ENCODE data around the gene RAB11FIP5. TPM values are rescaled to one million over a fixed set of nuclear protein-coding genes. Genes with fewer than 3 reads are reported as not detected.

Gene RAB11FIP5
- total RNA-seq, 1 experiment from 2014 or later, result 26.6 TPM

DNA sequence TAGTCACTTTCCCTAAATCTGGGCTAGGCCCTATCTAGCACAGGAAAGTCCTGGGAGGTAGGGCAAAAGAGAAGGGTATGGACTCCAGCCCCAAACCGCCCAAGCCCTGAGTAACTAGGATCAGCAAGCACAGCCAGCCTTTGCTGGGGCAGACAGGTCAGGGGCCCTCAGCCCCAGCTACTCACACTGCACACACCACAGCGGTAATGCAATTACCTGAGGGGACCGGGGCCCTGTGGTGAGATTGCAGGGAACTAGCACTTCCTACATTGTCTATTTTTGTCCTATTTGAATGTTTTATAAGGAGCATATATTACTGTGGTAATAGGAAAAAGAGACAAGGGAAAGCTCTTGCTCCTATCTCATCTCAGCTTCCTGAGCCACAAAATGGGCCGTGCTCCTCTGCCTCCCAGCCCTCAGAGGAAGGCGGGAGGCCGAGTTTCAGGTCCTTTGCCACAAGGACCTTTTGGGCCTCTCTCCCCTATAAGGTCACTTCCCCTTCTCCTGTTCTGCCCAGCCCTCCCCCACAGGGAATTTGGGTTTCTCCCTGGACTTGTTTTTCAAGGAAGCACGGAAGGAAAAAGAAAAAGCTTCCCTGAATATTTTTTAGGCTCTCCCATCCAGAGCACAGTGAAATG is 20.5 kb downstream of the RAB11FIP5 start:
- ATAC-seq, result no peak
- TF ChIP-seq EZH2phosphoT487 (IDR thresholded peaks at IDR 0.05; ENCODE audit: borderline replicate concordance, low read length) (no peak), EZH2 (IDR thresholded peaks at IDR 0.05; ENCODE audit: low read length, unreplicated experiment) (no peak)
- TF ChIP-seq, protein P1, sequence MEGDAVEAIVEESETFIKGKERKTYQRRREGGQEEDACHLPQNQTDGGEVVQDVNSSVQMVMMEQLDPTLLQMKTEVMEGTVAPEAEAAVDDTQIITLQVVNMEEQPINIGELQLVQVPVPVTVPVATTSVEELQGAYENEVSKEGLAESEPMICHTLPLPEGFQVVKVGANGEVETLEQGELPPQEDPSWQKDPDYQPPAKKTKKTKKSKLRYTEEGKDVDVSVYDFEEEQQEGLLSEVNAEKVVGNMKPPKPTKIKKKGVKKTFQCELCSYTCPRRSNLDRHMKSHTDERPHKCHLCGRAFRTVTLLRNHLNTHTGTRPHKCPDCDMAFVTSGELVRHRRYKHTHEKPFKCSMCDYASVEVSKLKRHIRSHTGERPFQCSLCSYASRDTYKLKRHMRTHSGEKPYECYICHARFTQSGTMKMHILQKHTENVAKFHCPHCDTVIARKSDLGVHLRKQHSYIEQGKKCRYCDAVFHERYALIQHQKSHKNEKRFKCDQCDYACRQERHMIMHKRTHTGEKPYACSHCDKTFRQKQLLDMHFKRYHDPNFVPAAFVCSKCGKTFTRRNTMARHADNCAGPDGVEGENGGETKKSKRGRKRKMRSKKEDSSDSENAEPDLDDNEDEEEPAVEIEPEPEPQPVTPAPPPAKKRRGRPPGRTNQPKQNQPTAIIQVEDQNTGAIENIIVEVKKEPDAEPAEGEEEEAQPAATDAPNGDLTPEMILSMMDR (conservative IDR thresholded peaks at IDR 0.05; ENCODE audit: low read depth, low read length), result no peak
- H3K9ac ChIP-seq (ENCODE audit: low read length), result no peak overlapping the region
- no peaks in the 10 kb centered on the region for H3K27me3 ChIP-seq (ENCODE audit: low read length)
- no TSS peak for BruUV-seq (replicated peaks)
- POLR2A ChIA-PET (ENCODE audit: unreplicated experiment), result no interaction called here
- peaks cover 44% of the 10 kb centered on the region for H3K79me2 ChIP-seq (ENCODE audit: low read length)
- intact Hi-C loops (cut with micrococcal nuclease), result no loop called here
- H3K9me2 ChIP-seq (replicated peaks; ENCODE audit: low read length), result no peaks in the 10 kb centered on the region
- H3K27ac ChIP-seq (ENCODE audit: low read length), result no peak overlapping the region
- no peak overlapping the region for H2AFZ ChIP-seq (ENCODE audit: low read length)
- 0 out of 2 replicates have a peak, but pooled peaks cover 7% of the 10 kb centered on the region for H4K20me1 ChIP-seq (ENCODE audit: low read length)
- no peaks in the 10 kb centered on the region for H3K9me3 ChIP-seq (ENCODE audit: low read length)
- no peak for DNase-seq
- no peak overlapping the region for H3K4me3 ChIP-seq (ENCODE audit: low read length)
- CTCF ChIA-PET, result no interaction called here
- H3K4me2 ChIP-seq (ENCODE audit: low read length), result no peak overlapping the region
- H3K36me3 ChIP-seq (ENCODE audit: low read depth, low read length), result peaks cover 9% of the 10 kb centered on the region; the same call in 1 of the 2 replicates
- H3F3A ChIP-seq (ENCODE audit: low read length, unreplicated experiment), result no peaks in the 10 kb centered on the region
- H3K4me1 ChIP-seq (ENCODE audit: insufficient read depth, low read length), result peaks cover 16% of the 10 kb centered on the region

DNA sequence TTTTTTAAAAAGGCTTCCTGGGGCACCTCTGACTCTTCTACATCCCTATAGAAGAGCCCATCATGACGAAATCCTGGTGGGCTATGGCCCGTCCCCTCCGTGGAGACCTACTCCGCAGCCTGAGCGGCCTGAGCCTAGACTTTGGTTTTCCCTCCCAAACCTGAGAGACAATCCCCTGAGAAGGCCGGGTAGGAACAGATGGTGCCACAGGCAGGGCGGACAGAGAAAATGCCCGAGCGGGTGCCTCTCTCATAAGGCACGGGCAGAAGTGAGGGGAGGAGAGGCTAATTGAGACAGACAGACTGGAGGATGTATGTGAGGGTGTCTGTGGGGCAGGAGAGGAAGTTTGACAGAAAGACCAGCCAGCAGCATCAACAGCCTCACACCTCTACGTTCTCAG is 21.1 kb downstream of the RAB11FIP5 start:
- TF ChIP-seq, protein P1 (conservative IDR thresholded peaks at IDR 0.05; ENCODE audit: low read depth, low read length), result no peak
- no peak for TF ChIP-seq EZH2phosphoT487 (IDR thresholded peaks at IDR 0.05; ENCODE audit: borderline replicate concordance, low read length)
- no peak for TF ChIP-seq EZH2 (IDR thresholded peaks at IDR 0.05; ENCODE audit: low read length, unreplicated experiment)
- POLR2A ChIA-PET (ENCODE audit: unreplicated experiment), result no interaction called here
- Histone ChIP-seq H3K9ac (ENCODE audit: low read length) (no peak overlapping the region), H3F3A (ENCODE audit: low read length, unreplicated experiment) (no peaks in the 10 kb centered on the region), H3K36me3 (ENCODE audit: low read depth, low read length) (peaks cover 9% of the 10 kb centered on the region; the same call in 1 of the 2 replicates), H3K4me1 (ENCODE audit: insufficient read depth, low read length) (peaks cover 16% of the 10 kb centered on the region), H3K4me2 (ENCODE audit: low read length) (no peak overlapping the region), H3K9me3 (ENCODE audit: low read length) (no peaks in the 10 kb centered on the region), H3K9me2 (replicated peaks; ENCODE audit: low read length) (no peaks in the 10 kb centered on the region), H3K4me3 (ENCODE audit: low read length) (no peak overlapping the region), H2AFZ (ENCODE audit: low read length) (no peak overlapping the region), H3K27ac (ENCODE audit: low read length) (no peak overlapping the region), H3K27me3 (ENCODE audit: low read length) (no peaks in the 10 kb centered on the region), H3K79me2 (ENCODE audit: low read length) (peaks cover 40% of the 10 kb centered on the region), H4K20me1 (ENCODE audit: low read length) (0 out of 2 replicates have a peak, but pooled peaks cover 7% of the 10 kb centered on the region)
- ATAC-seq (no peak), DNase-seq (no peak)
- no TSS peak for BruUV-seq (replicated peaks)
- CTCF ChIA-PET, result no interaction called here
- intact Hi-C loops (cut with micrococcal nuclease), result no loop called here

DNA sequence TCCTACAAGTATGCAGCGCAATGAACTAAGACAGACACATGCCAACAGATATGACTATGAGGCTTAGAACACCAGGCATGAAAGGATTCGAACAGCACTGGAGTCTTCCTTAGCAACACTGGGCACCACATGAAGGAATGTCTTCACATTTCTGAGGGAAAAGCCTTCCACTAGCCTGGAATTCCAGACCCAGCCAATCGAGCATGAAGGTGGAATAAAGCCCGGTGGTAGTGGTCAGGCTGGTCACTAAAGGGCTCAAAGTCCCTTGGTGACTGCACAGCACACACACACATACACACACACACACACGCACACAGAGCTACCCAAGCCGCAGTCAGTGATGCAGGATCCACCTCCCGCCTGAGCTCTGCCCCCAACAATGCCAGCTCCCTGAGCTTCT is 21.6 kb downstream of the RAB11FIP5 start:
- no TSS peak for BruUV-seq (replicated peaks)
- no peak overlapping the region for H2AFZ ChIP-seq (ENCODE audit: low read length)
- ChIA-PET POLR2A (ENCODE audit: unreplicated experiment) (no interaction called here), CTCF (no interaction called here)
- no peak overlapping the region for H3K27ac ChIP-seq (ENCODE audit: low read length)
- no peak overlapping the region for H3K4me3 ChIP-seq (ENCODE audit: low read length)
- H3K9me2 ChIP-seq (replicated peaks; ENCODE audit: low read length), result no peaks in the 10 kb centered on the region
- no peak for TF ChIP-seq EZH2 (IDR thresholded peaks at IDR 0.05; ENCODE audit: low read length, unreplicated experiment)
- TF ChIP-seq, protein P1 (conservative IDR thresholded peaks at IDR 0.05; ENCODE audit: low read depth, low read length), result no peak
- no peak for TF ChIP-seq EZH2phosphoT487 (IDR thresholded peaks at IDR 0.05; ENCODE audit: borderline replicate concordance, low read length)
- no peaks in the 10 kb centered on the region for H3K9me3 ChIP-seq (ENCODE audit: low read length)
- H4K20me1 ChIP-seq (ENCODE audit: low read length), result 0 out of 2 replicates have a peak, but pooled peaks cover 7% of the 10 kb centered on the region
- peaks cover 9% of the 10 kb centered on the region; the same call in 1 of the 2 replicates for H3K36me3 ChIP-seq (ENCODE audit: low read depth, low read length)
- intact Hi-C loops (cut with micrococcal nuclease), result no loop called here
- peaks cover 37% of the 10 kb centered on the region for H3K79me2 ChIP-seq (ENCODE audit: low read length)
- ATAC-seq, result no peak
- no peak overlapping the region for H3K9ac ChIP-seq (ENCODE audit: low read length)
- H3K27me3 ChIP-seq (ENCODE audit: low read length), result no peaks in the 10 kb centered on the region
- no peak for DNase-seq
- H3F3A ChIP-seq (ENCODE audit: low read length, unreplicated experiment), result no peaks in the 10 kb centered on the region
- no peak overlapping the region for H3K4me2 ChIP-seq (ENCODE audit: low read length)
- H3K4me1 ChIP-seq (ENCODE audit: insufficient read depth, low read length), result peaks cover 16% of the 10 kb centered on the region

All from PC-3 (cell line).